GM12891 (cell line): ENCODE results near the gene XIAP.

ENCODE experiments used
- POLR2A ChIP-seq: IDR thresholded peaks from 2 replicates; pipeline ENCODE4 v1.6.1; 2011; ENCODE audit warnings: low read depth, low read length, control low read depth
- POLR2AphosphoS5 ChIP-seq: IDR thresholded peaks from 2 replicates; pipeline ENCODE4 v1.6.1; 2011; ENCODE audit warnings: low read depth, low read length, control low read depth

DNA sequence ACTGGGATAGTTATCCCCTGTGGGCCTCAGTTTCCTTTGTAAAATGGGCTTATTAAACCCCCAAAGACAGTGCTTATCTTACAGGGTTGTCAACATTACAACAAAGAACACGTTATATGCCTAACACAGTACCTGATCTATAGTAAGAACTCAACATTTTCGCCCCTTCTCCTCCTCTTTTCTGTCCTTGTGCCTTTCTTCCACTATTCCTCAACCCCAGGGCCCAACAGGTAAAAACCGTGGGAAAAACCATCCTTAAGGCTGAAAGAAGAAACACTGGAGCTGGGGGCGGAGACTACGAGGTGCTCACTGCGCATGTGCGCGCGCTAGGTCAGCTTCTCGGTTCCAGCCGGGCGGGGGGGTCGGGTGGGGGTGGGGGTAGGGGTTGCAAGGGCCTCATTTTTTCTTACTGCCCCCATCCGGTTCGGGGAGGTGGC, 426 bp upstream of the XIAP start:
- TF ChIP-seq POLR2A (no peak), POLR2AphosphoS5 (no peak)
